BE2C (cell line): ENCODE data around the gene WEE2.

ENCODE experiments used
- DNase-seq: peaks from one replicate; pipeline ENCODE4 v3.0.0-alpha.2; 2020
- H3K27me3 ChIP-seq: fragments of 250-450 bp; sonication (Bioruptor Pico); 2 replicates; pipeline ENCODE4 v1.5.1; 2020; ENCODE audit warnings: mild to moderate bottlenecking
- H3K36me3 ChIP-seq: fragments of 250-450 bp; sonication (Bioruptor Pico); 2 replicates; pipeline ENCODE4 v1.5.1; 2020; ENCODE audit warnings: mild to moderate bottlenecking
- H3K4me1 ChIP-seq: fragments of 250-450 bp; sonication (Bioruptor Pico); 2 replicates; pipeline ENCODE4 v1.5.1; 2020
- H3K4me3 ChIP-seq: 2 replicates; pipeline ENCODE4 v1.5.1; 2011; ENCODE audit warnings: low read depth, low read length
- H3K9me3 ChIP-seq: fragments of 250-450 bp; sonication (Bioruptor Pico); 2 replicates; pipeline ENCODE4 v1.5.1; 2020
- CTCF ChIP-seq: IDR thresholded peaks from 2 replicates; pipeline ENCODE4 v1.5.1; 2012; ENCODE audit warnings: mild to moderate bottlenecking, low read depth, low read length

Gene WEE2

GRCh38 chr7:141704112-141704511, 4.0 kb upstream of the WEE2 start:
- no peaks in the 10 kb centered on the region; the same call in 1 of the 2 replicates for H3K4me1 ChIP-seq

GRCh38 chr7:141704741-141705140, 3.4 kb upstream of the WEE2 start:
- Histone ChIP-seq H3K4me1 (no peaks in the 10 kb centered on the region; the same call in 1 of the 2 replicates), H3K36me3 (no peaks in the 10 kb centered on the region), H3K27me3 (no peaks in the 10 kb centered on the region), H3K4me3 (no peak overlapping the region), H3K9me3 (no peaks in the 10 kb centered on the region)
- no peak for DNase-seq
- TF ChIP-seq CTCF = no peak

More at GRCh38 chr7:141704112-141704511, 4.0 kb upstream of the WEE2 start:
- Histone ChIP-seq H3K27me3 (no peaks in the 10 kb centered on the region), H3K36me3 (no peaks in the 10 kb centered on the region), H3K4me3 (no peak overlapping the region), H3K9me3 (no peaks in the 10 kb centered on the region)
- no peak for DNase-seq
- no peak for TF ChIP-seq CTCF

GRCh38 chr7:141706239-141707064, 1.7 kb upstream of the WEE2 start:
- DNase-seq = no peak
- Histone ChIP-seq H3K27me3 (no peaks in the 10 kb centered on the region), H3K4me1 (no peaks in the 10 kb centered on the region), H3K36me3 (no peaks in the 10 kb centered on the region), H3K9me3 (no peaks in the 10 kb centered on the region), H3K4me3 (no peak overlapping the region)
- TF ChIP-seq CTCF = no peak

- no peak for DNase-seq
- no peak for TF ChIP-seq CTCF
- Histone ChIP-seq H3K4me1 (no peaks in the 10 kb centered on the region), H3K9me3 (no peaks in the 10 kb centered on the region), H3K27me3 (peaks cover 4% of the 10 kb centered on the region; the same call in 1 of the 2 replicates), H3K36me3 (no peaks in the 10 kb centered on the region), H3K4me3 (no peak overlapping the region)
Observed at GRCh38 chr7:141709318-141709717, 1.2 kb downstream of the WEE2 start.

GRCh38 chr7:141709749-141710148, 1.6 kb downstream of the WEE2 start:
- Histone ChIP-seq H3K27me3 (peaks cover 8% of the 10 kb centered on the region; the same call in 1 of the 2 replicates), H3K36me3 (no peaks in the 10 kb centered on the region), H3K4me3 (no peak overlapping the region), H3K4me1 (no peaks in the 10 kb centered on the region), H3K9me3 (no peaks in the 10 kb centered on the region)
- no peak for TF ChIP-seq CTCF
- DNase-seq = no peak

GRCh38 chr7:141710301-141710700, 2.1 kb downstream of the WEE2 start:
- 0 out of 2 replicates have a peak, but pooled peaks have one; percentile 4 for TF ChIP-seq CTCF
- Histone ChIP-seq H3K4me3 (no peak overlapping the region), H3K27me3 (peaks cover 12% of the 10 kb centered on the region; the same call in 1 of the 2 replicates), H3K4me1 (no peaks in the 10 kb centered on the region), H3K36me3 (no peaks in the 10 kb centered on the region), H3K9me3 (no peaks in the 10 kb centered on the region)
- DNase-seq = no peak
